ENCODE results near the gene DDX60.
"Not testable (repeated sequence)": the region's sequence is repeated elsewhere in the genome, so short reads cannot be mapped to it uniquely, and the experiment has no call there.

The DDX60 gene

GRCh38 chr4:168291242-168291641 lies 27.3 kb downstream of the DDX60 start:
- DNase-seq (ENCODE audit: low read depth): no peak

- not testable (repeated sequence) for DNase-seq (ENCODE audit: low read depth)
Measured at GRCh38 chr4:168285850-168286249, 32.7 kb downstream of the DDX60 start.

DNA sequence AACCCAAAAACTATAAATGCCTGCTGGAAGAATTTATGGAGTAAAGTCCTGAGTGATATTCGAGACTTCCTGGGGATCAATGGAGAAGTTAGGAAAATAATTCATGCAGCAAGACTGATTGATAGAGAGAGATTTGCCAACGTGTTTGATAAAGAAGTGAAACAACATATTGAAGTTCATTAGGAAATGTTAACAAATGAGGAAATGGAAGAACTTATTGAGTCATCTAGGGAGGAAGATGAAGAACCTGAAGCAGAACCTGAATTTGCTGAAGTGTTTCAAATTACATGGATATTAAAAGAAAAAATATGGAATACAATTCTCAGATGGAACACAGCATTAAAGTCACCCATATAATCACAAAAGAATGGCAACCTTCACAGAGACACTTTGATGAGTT lies 39.0 kb downstream of the DDX60 start:
- no peak for DNase-seq (ENCODE audit: low read depth)

DNA sequence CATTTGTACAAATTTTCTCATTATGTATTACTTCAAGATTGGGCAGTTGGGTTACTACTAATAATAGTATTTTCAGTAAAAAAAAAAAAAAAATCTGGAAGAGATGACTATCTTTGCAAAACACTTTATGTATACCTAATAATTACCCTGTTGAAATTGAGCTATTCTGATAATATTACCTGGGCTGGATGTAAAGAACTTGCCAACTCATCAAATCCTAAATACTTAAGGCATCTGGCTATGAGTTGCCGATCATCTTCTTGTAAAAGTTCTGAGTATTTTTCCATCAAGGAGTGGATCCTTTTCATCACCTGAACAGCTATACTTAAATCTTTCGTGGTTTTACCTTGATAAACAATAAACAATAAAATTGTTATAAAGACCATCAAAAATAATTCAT lies 42.7 kb downstream of the DDX60 start:
- no peak for DNase-seq (ENCODE audit: low read depth)

DNA sequence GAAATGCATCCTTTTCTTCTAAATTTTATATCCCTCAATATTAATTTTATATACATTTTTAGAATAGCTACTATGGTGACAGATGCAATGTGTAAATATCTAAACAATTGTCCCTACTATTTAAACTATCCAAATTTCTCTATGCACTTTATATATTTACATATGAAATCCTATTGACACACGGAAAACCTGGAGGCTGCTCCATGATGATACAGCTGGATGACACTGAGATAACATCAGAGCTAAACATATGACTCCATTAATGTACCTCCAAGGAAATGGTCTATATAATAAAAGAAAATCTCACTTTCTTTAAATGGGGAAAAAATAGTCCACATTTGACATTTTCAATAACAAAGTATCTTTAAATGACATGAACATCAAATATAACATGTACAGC lies 43.7 kb downstream of the DDX60 start:
- no peak for DNase-seq (ENCODE audit: low read depth)

DNA sequence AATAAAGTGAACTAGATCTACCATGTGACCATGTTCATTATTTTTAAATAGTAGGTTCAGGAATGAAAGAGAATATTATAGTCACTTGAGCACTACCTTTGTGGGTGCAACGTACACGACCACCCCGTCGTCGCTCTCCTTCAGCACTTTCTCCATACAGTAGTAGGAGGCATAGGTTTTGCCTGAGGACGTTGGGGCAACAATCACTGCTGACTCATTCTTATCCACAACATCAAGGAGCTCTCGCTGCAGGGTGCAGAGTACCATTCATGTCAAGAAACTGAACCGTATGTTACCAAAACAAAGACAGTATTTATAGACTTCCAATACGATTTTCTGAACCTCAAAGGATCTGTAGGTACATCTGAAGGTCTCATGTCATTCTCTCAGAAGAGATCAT lies 44.7 kb downstream of the DDX60 start:
- DNase-seq (ENCODE audit: low read depth): no peak

DNA sequence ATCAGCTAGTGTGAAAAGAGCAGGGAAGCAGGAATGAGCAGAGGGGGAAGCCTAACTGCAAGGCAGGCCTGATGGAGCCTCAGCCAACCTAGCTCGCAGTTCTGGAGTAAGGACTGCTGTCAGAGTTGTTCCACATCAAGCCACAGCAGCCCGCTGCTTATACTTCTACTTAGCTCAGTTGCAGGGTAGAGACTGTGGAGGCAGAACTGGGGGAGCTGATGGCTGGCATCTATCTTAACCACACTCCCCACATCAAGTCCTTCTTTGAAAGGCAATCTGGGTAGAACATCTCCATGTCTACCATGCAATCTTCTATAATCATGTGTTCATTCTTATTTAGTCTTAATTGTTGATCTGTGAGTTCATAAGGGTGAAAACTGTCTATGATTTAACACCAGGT lies 46.1 kb downstream of the DDX60 start:
- no peak for DNase-seq (ENCODE audit: low read depth)

DNA sequence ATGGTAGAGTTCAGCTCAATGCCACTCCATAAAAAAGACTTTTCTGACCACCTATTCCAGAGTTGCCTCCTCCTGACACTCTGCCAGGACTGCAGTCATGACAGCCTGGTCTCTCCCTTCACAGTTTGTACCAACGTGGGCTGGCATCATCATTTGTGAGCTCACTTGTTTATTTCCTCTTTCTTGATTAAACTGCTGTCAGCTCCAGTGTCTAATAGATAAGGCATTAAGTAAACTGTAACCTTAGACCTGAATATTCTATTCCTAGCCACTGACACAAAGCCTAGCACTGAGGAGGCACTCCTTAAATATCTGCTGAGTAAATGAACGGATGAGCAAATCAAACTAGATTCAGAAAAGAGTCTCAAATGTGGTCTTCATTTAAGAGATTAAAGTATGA lies 48.7 kb downstream of the DDX60 start:
- no peak for DNase-seq (ENCODE audit: low read depth)

DNA sequence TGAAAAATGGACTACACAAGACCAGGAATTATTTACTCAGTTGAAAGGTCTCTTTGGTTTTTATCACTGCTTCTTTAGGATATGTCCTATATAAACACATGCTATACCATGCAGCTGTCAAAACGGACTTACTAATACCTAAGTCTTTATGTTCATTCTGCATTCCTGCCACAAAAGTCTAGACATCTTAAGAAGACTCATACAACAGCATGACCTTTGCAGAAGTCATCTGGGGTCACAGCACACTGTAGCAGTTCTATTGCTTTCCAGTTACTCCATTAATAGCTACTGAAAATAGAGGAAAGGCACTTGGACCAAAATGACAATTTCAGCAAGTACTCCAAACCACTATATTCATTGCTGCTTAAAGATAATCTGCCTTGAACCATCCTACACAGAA lies 53.2 kb downstream of the DDX60 start:
- DNase-seq (ENCODE audit: low read depth): no peak

DNA sequence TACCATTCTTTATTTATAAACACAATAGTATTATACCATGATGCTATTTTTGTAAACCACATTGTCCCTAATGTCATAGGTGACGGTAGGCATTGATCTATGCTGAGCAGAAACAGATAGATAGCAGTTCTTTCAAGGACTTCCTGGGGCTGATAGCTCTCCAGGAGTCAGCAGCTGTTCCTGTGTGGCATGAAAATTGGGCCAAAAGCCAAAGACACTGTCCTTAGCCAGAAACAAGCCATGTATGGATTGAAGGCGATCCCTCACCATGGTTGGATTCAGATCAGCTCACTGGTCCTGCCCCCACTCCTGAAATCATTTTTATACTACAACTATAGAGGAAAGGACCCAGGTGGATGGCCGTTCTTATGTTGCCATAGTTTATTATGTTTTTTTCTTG lies 53.6 kb downstream of the DDX60 start:
- no peak for DNase-seq (ENCODE audit: low read depth)

GRCh38 chr4:168263039-168263438 lies 55.5 kb downstream of the DDX60 start:
- DNase-seq (ENCODE audit: low read depth): no peak

DNA sequence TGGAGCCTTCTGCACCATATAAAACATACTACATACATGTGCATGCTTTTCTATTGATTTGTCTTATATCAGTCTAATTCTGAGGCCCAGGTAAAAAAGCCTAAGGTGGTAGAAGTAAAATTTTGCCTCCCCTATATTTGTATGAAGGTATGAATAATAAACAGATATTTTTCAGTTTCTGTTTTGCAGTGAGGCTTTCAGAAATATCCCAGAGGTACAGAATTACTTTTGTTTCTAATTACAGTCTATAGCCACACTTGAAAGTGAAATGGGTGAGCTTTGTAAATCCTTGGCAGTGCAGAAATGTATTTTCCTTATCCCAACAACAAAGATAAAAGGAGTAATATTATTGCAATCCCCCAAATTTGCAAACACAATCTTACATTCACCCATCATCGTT lies 59.5 kb downstream of the DDX60 start:
- DNase-seq (ENCODE audit: low read depth): no peak

GRCh38 chr4:168257768-168258167 lies 60.8 kb downstream of the DDX60 start:
- DNase-seq (ENCODE audit: low read depth): no peak

DNA sequence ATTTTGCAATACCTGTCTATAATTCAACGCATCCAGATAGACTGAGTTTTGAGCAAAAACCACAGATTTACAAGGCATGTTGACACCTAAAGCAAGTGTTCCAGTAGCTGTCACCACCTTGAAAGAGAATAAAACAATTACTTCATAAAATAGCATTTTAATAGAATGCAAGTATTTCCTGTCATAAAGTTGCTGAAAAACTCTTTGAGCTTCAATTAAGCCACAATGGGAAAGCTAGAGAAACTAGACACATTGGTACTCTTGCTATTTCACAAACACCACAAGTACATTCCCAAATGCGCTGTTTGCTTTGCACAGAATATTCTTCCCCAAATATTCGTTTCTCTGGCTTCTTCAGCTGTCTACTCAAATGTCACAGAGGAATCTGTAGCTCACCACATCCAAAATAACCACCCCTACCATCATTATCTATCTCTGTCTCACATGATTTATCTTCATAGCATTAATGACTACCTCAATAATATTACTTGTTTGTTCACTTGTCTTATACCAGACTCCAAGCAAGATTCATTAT lies 70.3 kb downstream of the DDX60 start:
- DNase-seq (ENCODE audit: low read depth): no peak

DNA sequence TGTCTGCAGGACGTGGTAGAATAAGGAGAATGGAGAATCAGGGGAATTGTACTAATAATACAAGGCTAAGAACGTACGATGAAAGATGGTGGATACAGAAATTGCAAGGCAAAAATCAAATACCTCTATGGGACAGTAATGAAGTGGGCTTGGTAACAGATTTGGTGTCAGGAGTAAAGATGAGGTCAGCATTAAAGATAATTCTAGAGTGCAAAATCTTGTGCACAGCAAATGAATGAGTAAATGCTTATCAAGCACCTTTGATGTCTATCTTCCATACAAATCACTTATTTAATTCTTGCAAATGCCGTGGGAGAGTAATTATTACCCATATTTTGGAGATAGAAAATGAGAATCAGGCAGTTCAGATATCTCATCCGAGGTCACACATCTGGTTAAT lies 70.9 kb downstream of the DDX60 start:
- no peak for DNase-seq (ENCODE audit: low read depth)

- no peak for DNase-seq (ENCODE audit: low read depth)
Measured at GRCh38 chr4:168241953-168242352, 76.6 kb downstream of the DDX60 start.

GRCh38 chr4:168240821-168241220 lies 77.7 kb downstream of the DDX60 start:
- no peak for DNase-seq (ENCODE audit: low read depth)

GRCh38 chr4:168221301-168221700 lies 97.3 kb downstream of the DDX60 start:
- DNase-seq (ENCODE audit: low read depth): peak; percentile 40

- peak; percentile 11 for DNase-seq (ENCODE audit: low read depth)
Measured at GRCh38 chr4:168220893-168221292, 97.7 kb downstream of the DDX60 start.

- peak; percentile 51 for DNase-seq (ENCODE audit: low read depth)
Measured at GRCh38 chr4:168218645-168219044, 99.9 kb downstream of the DDX60 start.

GRCh38 chr4:168213511-168213910 lies 105.0 kb downstream of the DDX60 start:
- DNase-seq (ENCODE audit: low read depth): not testable (repeated sequence)

- DNase-seq (ENCODE audit: low read depth): no peak
Measured at GRCh38 chr4:168212656-168213055, 105.9 kb downstream of the DDX60 start.

GRCh38 chr4:168208957-168209614 lies 109.5 kb downstream of the DDX60 start:
- no peak for DNase-seq (ENCODE audit: low read depth)

GRCh38 chr4:168203233-168203911 lies 115.2 kb downstream of the DDX60 start:
- DNase-seq (ENCODE audit: low read depth): no peak
